Duodenal mucosa (tissue), 2 donors: ENCODE data around the gene TTC39A.

Experiments used
- H3K27ac ChIP-seq: one replicate; pipeline ENCODE4 v1.7.0; 2013; ENCODE audit warnings: low read depth, low read length
- H3K27me3 ChIP-seq, 2 donors: one replicate each; pipeline ENCODE4 v1.7.0; 2013; ENCODE audit warnings: low read length in 2 of 2, control low read depth in 1 of 2; ENCODE audit not compliant: insufficient read depth in 2 of 2, control insufficient read depth in 1 of 2
- H3K36me3 ChIP-seq, 2 donors: one replicate each; pipeline ENCODE4 v1.7.0; 2013; ENCODE audit warnings: low read length in 2 of 2, control low read depth in 1 of 2; ENCODE audit not compliant: insufficient read depth in 2 of 2, control insufficient read depth in 1 of 2
- H3K4me1 ChIP-seq, 2 donors: one replicate each; pipeline ENCODE4 v1.7.0; 2013; ENCODE audit warnings: low read length in 2 of 2, control low read depth in 1 of 2; ENCODE audit not compliant: insufficient read depth in 2 of 2, control insufficient read depth in 1 of 2
- H3K4me3 ChIP-seq, 2 donors: one replicate each; pipeline ENCODE4 v1.7.0; 2013; ENCODE audit warnings: low read length in 2 of 2, low read depth in 1 of 2
- H3K9ac ChIP-seq, 2 donors: one replicate each; pipeline ENCODE4 v1.7.0; 2013; ENCODE audit warnings: low read length in 2 of 2, low read depth in 1 of 2
- H3K9me3 ChIP-seq, 2 donors: one replicate each; pipeline ENCODE4 v1.7.0; 2013; ENCODE audit warnings: low read length in 2 of 2, control low read depth in 1 of 2; ENCODE audit not compliant: control insufficient read depth in 1 of 2

TTC39A gene

GRCh38 chr1:51341876-51342496 lies 11.6 kb upstream of the TTC39A start:
- H3K9me3 ChIP-seq: no peaks in the 10 kb centered on the region
- no peak overlapping the region for H3K9ac ChIP-seq
- no peak overlapping the region for H3K4me3 ChIP-seq
- H3K4me1 ChIP-seq: peaks cover 0 to 11% of the 10 kb centered on the region in 2 donors
- H3K27me3 ChIP-seq: peaks cover 18 to 28% of the 10 kb centered on the region in 2 donors
- H3K27ac ChIP-seq: no peak overlapping the region
- no peaks in the 10 kb centered on the region for H3K36me3 ChIP-seq

GRCh38 chr1:51340380-51340779 lies 10.0 kb upstream of the TTC39A start:
- no peaks in the 10 kb centered on the region for H3K9me3 ChIP-seq

GRCh38 chr1:51336711-51337110 lies 6.3 kb upstream of the TTC39A start:
- Histone ChIP-seq H3K4me3 (no peak overlapping the region), H3K9me3 (no peaks in the 10 kb centered on the region), H3K36me3 (no peaks in the 10 kb centered on the region), H3K9ac (no peak overlapping the region), H3K27ac (no peak overlapping the region), H3K4me1 (peaks cover 15 to 18% of the 10 kb centered on the region in 2 donors), H3K27me3 (no peaks in the 10 kb centered on the region)

More at GRCh38 chr1:51340380-51340779, 10.0 kb upstream of the TTC39A start:
- H3K36me3 ChIP-seq: no peaks in the 10 kb centered on the region
- no peak overlapping the region for H3K27ac ChIP-seq
- peaks cover 12 to 21% of the 10 kb centered on the region in 2 donors for H3K4me1 ChIP-seq
- H3K4me3 ChIP-seq: no peak overlapping the region
- peaks cover 15 to 23% of the 10 kb centered on the region in 2 donors for H3K27me3 ChIP-seq
- H3K9ac ChIP-seq: no peak overlapping the region

GRCh38 chr1:51336004-51336403 lies 5.6 kb upstream of the TTC39A start:
- no peaks in the 10 kb centered on the region for H3K36me3 ChIP-seq
- H3K4me1 ChIP-seq: peaks cover 21 to 22% of the 10 kb centered on the region in 2 donors
- no peak overlapping the region for H3K9ac ChIP-seq
- no peak overlapping the region for H3K4me3 ChIP-seq
- H3K9me3 ChIP-seq: no peaks in the 10 kb centered on the region
- no peak overlapping the region for H3K27ac ChIP-seq
- peaks cover 0 to 3% of the 10 kb centered on the region in 2 donors for H3K27me3 ChIP-seq

- H3K9me3 ChIP-seq: no peaks in the 10 kb centered on the region
- peak overlapping the region; percentile 58 to 71 for H3K4me3 ChIP-seq
- H3K36me3 ChIP-seq: no peaks in the 10 kb centered on the region
- peaks cover 24 to 32% of the 10 kb centered on the region in 2 donors for H3K4me1 ChIP-seq
- H3K27ac ChIP-seq: no peak overlapping the region
- H3K9ac ChIP-seq: peak overlapping the region in 1 of 2 donors; percentile 41
- H3K27me3 ChIP-seq: peaks cover 3 to 7% of the 10 kb centered on the region in 2 donors
Observed at GRCh38 chr1:51331206-51332100, 1.1 kb upstream of the TTC39A start.

- H3K4me3 ChIP-seq: peak overlapping the region; percentile 19 to 61
- no peaks in the 10 kb centered on the region for H3K9me3 ChIP-seq
- H3K27ac ChIP-seq: peak overlapping the region; percentile 46
- H3K4me1 ChIP-seq: peaks cover 11 to 16% of the 10 kb centered on the region in 2 donors
- H3K27me3 ChIP-seq: peaks cover 3 to 7% of the 10 kb centered on the region in 2 donors
- H3K36me3 ChIP-seq: no peaks in the 10 kb centered on the region
- peak overlapping the region in 1 of 2 donors; percentile 35 for H3K9ac ChIP-seq
Observed at GRCh38 chr1:51329443-51330325, 678 bp downstream of the TTC39A start.

GRCh38 chr1:51328926-51329325 lies 1.4 kb downstream of the TTC39A start:
- no peaks in the 10 kb centered on the region for H3K9me3 ChIP-seq
- H3K27me3 ChIP-seq: peaks cover 3 to 7% of the 10 kb centered on the region in 2 donors
- no peak overlapping the region for H3K27ac ChIP-seq
- H3K4me3 ChIP-seq: no peak overlapping the region
- H3K36me3 ChIP-seq: no peaks in the 10 kb centered on the region
- no peak overlapping the region for H3K9ac ChIP-seq
- H3K4me1 ChIP-seq: peaks cover 11 to 16% of the 10 kb centered on the region in 2 donors

- no peak overlapping the region for H3K4me3 ChIP-seq
- no peak overlapping the region for H3K9ac ChIP-seq
- no peak overlapping the region for H3K27ac ChIP-seq
Observed at GRCh38 chr1:51328279-51328678, 2.1 kb downstream of the TTC39A start.

GRCh38 chr1:51327386-51327785 lies 3.0 kb downstream of the TTC39A start:
- peaks cover 11 to 16% of the 10 kb centered on the region in 2 donors for H3K4me1 ChIP-seq
- no peak overlapping the region for H3K9ac ChIP-seq
- no peaks in the 10 kb centered on the region for H3K9me3 ChIP-seq
- H3K27me3 ChIP-seq: peaks cover 3 to 7% of the 10 kb centered on the region in 2 donors
- H3K27ac ChIP-seq: no peak overlapping the region
- H3K36me3 ChIP-seq: no peaks in the 10 kb centered on the region
- no peak overlapping the region for H3K4me3 ChIP-seq

More at GRCh38 chr1:51328279-51328678, 2.1 kb downstream of the TTC39A start:
- Histone ChIP-seq H3K9me3 (no peaks in the 10 kb centered on the region), H3K4me1 (peaks cover 11 to 16% of the 10 kb centered on the region in 2 donors), H3K36me3 (no peaks in the 10 kb centered on the region), H3K27me3 (peaks cover 3 to 7% of the 10 kb centered on the region in 2 donors)
